ENCODE results near the gene BORCS6. TPM values are rescaled to one million over a fixed set of nuclear protein-coding genes. Genes with fewer than 3 reads are reported as not detected.
A peak's percentile ranks its signal among the peaks of the same experiment; 100 is the strongest.

BORCS6 gene
- total and polyA plus RNA-seq, 9 of the 15 experiments (the other 6 are each of a cell fraction or from before 2014, with no cell fraction given) = 0.01 to 7.4 (median 2.3) TPM

DNA sequence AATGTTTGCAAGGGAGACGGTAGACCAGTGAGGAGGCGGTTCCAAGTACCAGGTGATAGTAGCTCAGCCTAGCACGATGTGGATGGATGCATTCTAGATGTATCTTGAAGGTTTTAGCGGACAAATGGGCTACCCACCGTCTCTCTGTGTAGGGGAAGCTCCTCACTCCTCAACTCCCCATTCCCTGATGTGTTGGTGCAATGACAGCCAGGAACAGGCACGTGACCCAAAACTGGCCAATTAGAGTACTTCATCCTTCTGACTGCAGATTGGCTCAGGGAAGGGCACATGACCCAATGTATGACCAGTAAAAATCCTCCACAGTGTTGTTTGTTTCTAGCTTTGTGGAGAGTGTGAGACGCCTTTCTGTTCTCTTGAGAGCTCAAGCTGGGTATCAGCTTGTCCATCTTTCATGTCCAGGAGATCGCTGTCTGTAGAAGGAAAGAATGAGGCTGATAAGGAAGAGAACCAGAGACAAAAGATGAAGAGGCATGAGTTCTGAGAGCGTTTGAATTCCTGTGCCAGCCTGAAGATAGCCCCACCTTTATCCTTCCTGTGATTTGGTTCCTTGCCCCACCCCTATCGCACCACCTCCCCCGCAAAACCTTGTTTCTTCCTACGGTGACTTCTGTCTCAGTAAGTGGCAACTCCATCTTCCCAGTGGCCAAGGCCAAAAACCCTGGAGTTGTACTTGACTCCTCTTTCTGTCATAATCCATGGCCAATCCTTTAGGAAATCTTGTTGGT is 2.3 kb upstream of the BORCS6 start (continued):
- peak; percentile 63 for TF ChIP-seq CEBPB (tag; IDR thresholded peaks at IDR 0.05)
- no peak for TF ChIP-seq PHB2 (IDR thresholded peaks at IDR 0.05; ENCODE audit: low read depth)
- TF ChIP-seq VEZF1 (CRISPR knock-in tag; IDR thresholded peaks at IDR 0.05) = peak; percentile 62; the same call in 1 of the 2 replicates
- TF ChIP-seq ZNF133 (CRISPR knock-in tag; IDR thresholded peaks at IDR 0.05) = no peak
- TF ChIP-seq PATZ1 (CRISPR knock-in tag; IDR thresholded peaks at IDR 0.05; ENCODE audit: borderline replicate concordance) = no peak
- TF ChIP-seq, protein P1, sequence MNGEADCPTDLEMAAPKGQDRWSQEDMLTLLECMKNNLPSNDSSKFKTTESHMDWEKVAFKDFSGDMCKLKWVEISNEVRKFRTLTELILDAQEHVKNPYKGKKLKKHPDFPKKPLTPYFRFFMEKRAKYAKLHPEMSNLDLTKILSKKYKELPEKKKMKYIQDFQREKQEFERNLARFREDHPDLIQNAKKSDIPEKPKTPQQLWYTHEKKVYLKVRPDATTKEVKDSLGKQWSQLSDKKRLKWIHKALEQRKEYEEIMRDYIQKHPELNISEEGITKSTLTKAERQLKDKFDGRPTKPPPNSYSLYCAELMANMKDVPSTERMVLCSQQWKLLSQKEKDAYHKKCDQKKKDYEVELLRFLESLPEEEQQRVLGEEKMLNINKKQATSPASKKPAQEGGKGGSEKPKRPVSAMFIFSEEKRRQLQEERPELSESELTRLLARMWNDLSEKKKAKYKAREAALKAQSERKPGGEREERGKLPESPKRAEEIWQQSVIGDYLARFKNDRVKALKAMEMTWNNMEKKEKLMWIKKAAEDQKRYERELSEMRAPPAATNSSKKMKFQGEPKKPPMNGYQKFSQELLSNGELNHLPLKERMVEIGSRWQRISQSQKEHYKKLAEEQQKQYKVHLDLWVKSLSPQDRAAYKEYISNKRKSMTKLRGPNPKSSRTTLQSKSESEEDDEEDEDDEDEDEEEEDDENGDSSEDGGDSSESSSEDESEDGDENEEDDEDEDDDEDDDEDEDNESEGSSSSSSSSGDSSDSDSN (IDR thresholded peaks at IDR 0.05; ENCODE audit: borderline replicate concordance in 1 of 2, low read depth in 2 of 2, low read length in 2 of 2) = no peak
- TF ChIP-seq ZBTB8A (IDR thresholded peaks at IDR 0.05; ENCODE audit: partially characterized antibody) = no peak
- no peak for TF ChIP-seq HNRNPK (IDR thresholded peaks at IDR 0.05; ENCODE audit: low read depth, low read length, poor library complexity, severe bottlenecking)
- no peak for TF ChIP-seq ETV6 (IDR thresholded peaks at IDR 0.05; ENCODE audit: borderline replicate concordance in 1 of 2, low read depth in 2 of 2, low read length in 1 of 2)
- no peak for TF ChIP-seq ETV6 (CRISPR knock-in tag; IDR thresholded peaks at IDR 0.05; ENCODE audit: borderline replicate concordance)
- TF ChIP-seq KAT8 (IDR thresholded peaks at IDR 0.05; ENCODE audit: low read depth) = no peak
- TF ChIP-seq MCM7 (IDR thresholded peaks at IDR 0.05) = no peak
- TF ChIP-seq GATAD2A (IDR thresholded peaks at IDR 0.05) = no peak
- TF ChIP-seq SRF (CRISPR knock-in tag; IDR thresholded peaks at IDR 0.05) = peak in 1 of 2 experiments; percentile 46; a peak in 1 of 4 replicates
- no peak for TF ChIP-seq ELK1 (CRISPR knock-in tag; IDR thresholded peaks at IDR 0.05)
- TF ChIP-seq, protein P2, sequence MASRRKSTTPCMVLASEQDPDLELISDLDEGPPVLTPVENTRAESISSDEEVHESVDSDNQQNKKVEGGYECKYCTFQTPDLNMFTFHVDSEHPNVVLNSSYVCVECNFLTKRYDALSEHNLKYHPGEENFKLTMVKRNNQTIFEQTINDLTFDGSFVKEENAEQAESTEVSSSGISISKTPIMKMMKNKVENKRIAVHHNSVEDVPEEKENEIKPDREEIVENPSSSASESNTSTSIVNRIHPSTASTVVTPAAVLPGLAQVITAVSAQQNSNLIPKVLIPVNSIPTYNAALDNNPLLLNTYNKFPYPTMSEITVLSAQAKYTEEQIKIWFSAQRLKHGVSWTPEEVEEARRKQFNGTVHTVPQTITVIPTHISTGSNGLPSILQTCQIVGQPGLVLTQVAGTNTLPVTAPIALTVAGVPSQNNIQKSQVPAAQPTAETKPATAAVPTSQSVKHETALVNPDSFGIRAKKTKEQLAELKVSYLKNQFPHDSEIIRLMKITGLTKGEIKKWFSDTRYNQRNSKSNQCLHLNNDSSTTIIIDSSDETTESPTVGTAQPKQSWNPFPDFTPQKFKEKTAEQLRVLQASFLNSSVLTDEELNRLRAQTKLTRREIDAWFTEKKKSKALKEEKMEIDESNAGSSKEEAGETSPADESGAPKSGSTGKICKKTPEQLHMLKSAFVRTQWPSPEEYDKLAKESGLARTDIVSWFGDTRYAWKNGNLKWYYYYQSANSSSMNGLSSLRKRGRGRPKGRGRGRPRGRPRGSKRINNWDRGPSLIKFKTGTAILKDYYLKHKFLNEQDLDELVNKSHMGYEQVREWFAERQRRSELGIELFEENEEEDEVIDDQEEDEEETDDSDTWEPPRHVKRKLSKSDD (conservative IDR thresholded peaks at IDR 0.05; ENCODE audit: low read length) = no peak
- TF ChIP-seq GABPB1 (CRISPR knock-in tag; IDR thresholded peaks at IDR 0.05) = no peak
- TF ChIP-seq NCOA6 (IDR thresholded peaks at IDR 0.05) = no peak
